Putamen (tissue), 1 donor: ENCODE data around the gene ZNF778.
"Not testable (repeated sequence)": the region's sequence is repeated elsewhere in the genome, so short reads cannot be mapped to it uniquely, and the experiment has no call there.

ENCODE experiments used
- DNase-seq: peaks from one replicate; pipeline ENCODE4 v3.0.0-alpha.2; 2016; ENCODE audit warnings: low spot score

The ZNF778 gene

GRCh38 chr16:89217138-89217387 is 440 bp upstream of the ZNF778 start:
- DNase-seq, result no peak

GRCh38 chr16:89219365-89219764 is 1.9 kb downstream of the ZNF778 start:
- no peak for DNase-seq

GRCh38 chr16:89221604-89222003 is 4.1 kb downstream of the ZNF778 start:
- DNase-seq, result no peak

GRCh38 chr16:89222931-89223330 is 5.4 kb downstream of the ZNF778 start:
- no peak for DNase-seq

GRCh38 chr16:89224665-89225064 is 7.2 kb downstream of the ZNF778 start:
- DNase-seq, result no peak

- no peak for DNase-seq
Measured at GRCh38 chr16:89230255-89230654, 12.8 kb downstream of the ZNF778 start.

- no peak for DNase-seq
Measured at GRCh38 chr16:89232107-89232506, 14.6 kb downstream of the ZNF778 start.

- DNase-seq, result no peak
Measured at GRCh38 chr16:89233678-89234490, 16.4 kb downstream of the ZNF778 start.

- no peak for DNase-seq
Measured at GRCh38 chr16:89237733-89238132, 20.2 kb downstream of the ZNF778 start.

- DNase-seq, result peak; percentile 74
Measured at GRCh38 chr16:89241187-89242007, 23.9 kb downstream of the ZNF778 start.

GRCh38 chr16:89242795-89243200 is 25.3 kb downstream of the ZNF778 start:
- no peak for DNase-seq

GRCh38 chr16:89243664-89244063 is 26.2 kb downstream of the ZNF778 start:
- DNase-seq, result no peak

GRCh38 chr16:89244264-89244663 is 26.8 kb downstream of the ZNF778 start:
- not testable (repeated sequence) for DNase-seq

GRCh38 chr16:89244754-89245153 is 27.3 kb downstream of the ZNF778 start:
- no peak for DNase-seq

GRCh38 chr16:89246383-89246902 is 28.9 kb downstream of the ZNF778 start:
- no peak for DNase-seq

GRCh38 chr16:89246903-89247733 is 29.6 kb downstream of the ZNF778 start:
- DNase-seq, result peak; percentile 77

GRCh38 chr16:89247734-89248075 is 30.2 kb downstream of the ZNF778 start:
- DNase-seq, result not testable (repeated sequence)

GRCh38 chr16:89248196-89248982 is 30.9 kb downstream of the ZNF778 start:
- DNase-seq, result no peak

GRCh38 chr16:89253548-89254287 is 36.2 kb downstream of the ZNF778 start:
- no peak for DNase-seq

- DNase-seq, result peak; percentile 56
Measured at GRCh38 chr16:89256651-89257254, 39.2 kb downstream of the ZNF778 start.
